Measurements from ENCODE around the gene AKAP1. TPM values are rescaled to one million over a fixed set of nuclear protein-coding genes. Genes with fewer than 3 reads are reported as not detected.
"Not testable (repeated sequence)": the region's sequence is repeated elsewhere in the genome, so short reads cannot be mapped to it uniquely, and the experiment has no call there.

The AKAP1 gene
- total RNA-seq, 1 experiment from 2014 or later = 3.4 TPM

DNA sequence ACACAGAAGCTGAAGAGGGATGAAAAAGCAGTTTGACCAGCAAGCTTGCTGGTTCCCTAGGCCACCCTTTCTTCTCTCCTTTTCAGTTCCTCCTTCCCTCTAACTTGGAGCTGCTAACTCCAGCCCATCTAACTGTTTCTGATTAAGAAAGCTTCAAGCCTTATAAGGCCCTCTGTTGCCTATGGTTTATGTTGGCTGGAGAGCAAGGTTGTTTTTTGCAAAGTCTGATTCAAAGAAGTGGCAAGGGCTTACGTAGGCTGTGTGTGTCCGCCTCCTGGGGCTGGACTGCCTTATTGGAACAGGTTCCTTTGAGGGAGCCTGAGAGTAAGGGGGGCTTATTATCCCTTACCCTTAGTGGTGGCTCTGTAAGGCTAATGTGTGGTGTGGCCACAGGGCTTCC, 7.1 kb downstream of the AKAP1 start:
- Histone ChIP-seq H3K4me3 (no peak overlapping the region), H3K9me3 (no peaks in the 10 kb centered on the region), H3K27me3 (no peaks in the 10 kb centered on the region), H3K36me3 (no peaks in the 10 kb centered on the region; the same call in 1 of the 2 replicates)
- DNase-seq = no peak

DNA sequence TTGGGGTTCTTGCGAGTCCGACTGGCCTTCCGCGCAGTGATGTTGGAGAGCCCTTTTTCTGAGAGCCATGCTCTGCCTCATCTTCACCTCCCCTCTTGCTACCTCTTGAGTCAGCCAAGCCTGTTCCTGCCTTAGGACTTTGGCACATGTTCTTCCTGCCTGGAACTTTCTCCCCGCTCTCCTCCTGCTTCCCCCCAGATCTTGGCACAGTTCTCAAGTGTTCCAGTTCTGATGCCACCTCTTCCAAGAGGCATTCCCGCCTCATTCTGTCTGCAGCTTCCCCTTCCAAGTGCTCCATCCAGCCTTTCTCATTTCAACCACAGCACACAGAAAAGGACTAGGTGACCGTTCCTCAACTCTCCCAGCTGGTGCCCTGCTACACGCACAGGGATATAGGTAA, 7.7 kb downstream of the AKAP1 start:
- no peak for DNase-seq
- Histone ChIP-seq H3K9me3 (no peaks in the 10 kb centered on the region), H3K27me3 (no peaks in the 10 kb centered on the region), H3K36me3 (no peaks in the 10 kb centered on the region; the same call in 1 of the 2 replicates), H3K4me3 (no peak overlapping the region)

DNA sequence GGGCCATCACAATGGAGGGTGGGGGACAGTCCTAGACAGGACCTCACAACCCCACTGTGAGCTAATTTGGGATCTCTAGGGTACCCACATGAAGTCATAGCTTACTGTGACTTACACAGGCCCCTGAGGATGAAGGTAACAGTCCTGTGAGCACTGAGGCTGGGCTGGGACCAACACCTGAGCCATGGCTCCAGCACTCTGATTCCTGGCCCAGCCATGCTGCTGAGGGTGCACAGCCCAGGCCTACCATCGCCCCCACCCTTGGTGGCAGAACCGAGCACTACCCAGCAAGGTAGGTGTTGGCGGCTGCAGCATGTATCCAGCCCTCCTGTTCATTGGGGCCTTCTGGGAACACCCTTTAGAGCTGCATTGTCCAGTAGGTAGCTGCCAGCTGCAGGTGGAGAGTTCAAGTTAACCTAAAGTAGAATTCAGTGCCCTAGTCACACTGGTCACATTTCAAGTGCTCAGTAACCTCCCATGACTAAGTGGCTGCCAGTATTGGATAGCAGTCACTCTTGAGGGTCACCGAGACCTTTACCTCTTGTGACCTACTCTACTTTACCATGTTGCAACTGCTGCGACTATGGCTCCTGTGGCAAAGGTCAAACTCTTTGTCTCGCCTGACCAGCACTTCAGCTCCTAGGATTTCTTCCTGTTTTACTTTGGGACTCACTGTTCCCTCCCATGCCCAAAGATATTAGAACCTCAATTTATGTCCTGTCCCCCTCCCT, 11.6 kb downstream of the AKAP1 start:
- H3K9me3 ChIP-seq = no peaks in the 10 kb centered on the region
- H3K4me3 ChIP-seq = no peak overlapping the region
- H3K36me3 ChIP-seq = no peaks in the 10 kb centered on the region; the same call in 1 of the 2 replicates
- DNase-seq = no peak
- no peaks in the 10 kb centered on the region for H3K27me3 ChIP-seq

DNA sequence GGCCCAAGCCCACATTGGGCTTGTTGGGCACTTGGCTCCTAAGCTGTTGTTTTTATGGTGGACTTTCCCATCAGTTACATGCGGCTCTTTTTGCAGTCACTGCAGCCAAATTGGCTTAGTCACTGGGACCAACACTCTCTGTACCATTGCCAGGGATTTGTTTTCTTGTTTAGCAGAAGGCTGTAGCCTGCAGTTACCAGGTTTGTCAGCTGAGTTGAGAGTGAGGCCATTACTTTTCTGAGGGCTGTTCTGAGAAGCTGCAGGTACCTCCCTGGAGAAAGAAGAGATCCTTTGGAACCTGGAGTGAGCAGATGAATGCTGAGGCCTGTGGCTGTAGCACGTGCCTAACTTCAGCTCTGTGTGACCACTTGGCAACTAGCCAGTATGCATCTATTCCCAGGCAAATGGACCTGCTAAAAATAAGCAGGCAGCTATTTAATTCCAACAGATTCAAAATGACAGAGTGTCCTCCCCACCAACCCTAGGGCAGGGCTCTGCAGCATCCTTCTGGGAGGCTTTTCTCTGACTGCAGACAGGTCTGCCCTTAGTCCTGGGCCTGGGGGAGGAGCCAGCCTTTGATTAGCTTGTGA, 12.9 kb downstream of the AKAP1 start:
- Histone ChIP-seq H3K4me3 (no peak overlapping the region), H3K36me3 (no peaks in the 10 kb centered on the region; the same call in 1 of the 2 replicates), H3K27me3 (no peaks in the 10 kb centered on the region), H3K9me3 (no peaks in the 10 kb centered on the region)
- DNase-seq = peak; percentile 79

DNA sequence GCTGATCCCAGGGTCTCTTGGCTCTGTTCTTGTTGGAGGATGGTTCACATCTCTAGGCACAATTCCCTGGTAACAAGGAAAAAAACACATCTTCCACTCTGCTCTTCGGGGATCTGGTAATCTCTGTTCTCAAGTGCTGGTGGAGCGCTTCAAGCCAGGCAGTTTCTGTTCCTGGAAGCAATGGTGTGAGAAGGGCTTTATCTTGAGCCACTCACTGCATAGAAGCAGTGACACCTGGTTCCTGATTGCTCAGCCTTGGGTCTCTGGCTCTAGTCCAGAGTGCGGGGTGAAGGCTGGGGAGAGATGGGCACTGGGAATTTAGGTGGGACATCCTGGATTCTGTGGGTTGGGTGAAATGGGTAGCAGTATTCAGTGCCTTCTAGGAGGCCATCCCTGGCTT, 14.1 kb downstream of the AKAP1 start:
- H3K27me3 ChIP-seq = no peaks in the 10 kb centered on the region
- H3K4me3 ChIP-seq = no peak overlapping the region
- no peak for DNase-seq
- H3K36me3 ChIP-seq = no peaks in the 10 kb centered on the region; the same call in none of the 2 replicates
- H3K9me3 ChIP-seq = no peaks in the 10 kb centered on the region

DNA sequence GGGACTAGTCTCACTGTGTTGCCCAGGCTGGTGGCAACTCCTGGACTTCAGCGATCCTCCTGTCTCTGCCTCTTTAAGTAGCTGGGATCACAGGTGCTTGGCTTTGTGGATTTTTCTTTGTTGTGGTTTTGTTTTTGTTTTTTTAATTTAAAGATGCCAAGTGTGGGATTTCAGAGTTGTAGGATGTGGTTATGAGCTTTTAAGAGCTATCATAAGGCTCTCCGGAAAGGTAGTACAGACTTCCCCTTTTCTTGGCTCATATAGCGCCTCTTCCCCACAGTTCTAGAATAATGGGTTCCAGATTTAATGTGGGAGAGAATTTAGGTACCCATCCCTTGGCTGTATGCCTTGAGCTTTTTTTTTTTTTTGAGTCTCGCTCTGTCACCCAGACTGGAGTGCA, 17.1 kb downstream of the AKAP1 start:
- Histone ChIP-seq H3K27me3 (no peaks in the 10 kb centered on the region), H3K4me3 (no peak overlapping the region), H3K36me3 (peaks cover 11% of the 10 kb centered on the region), H3K9me3 (no peaks in the 10 kb centered on the region)
- no peak for DNase-seq

DNA sequence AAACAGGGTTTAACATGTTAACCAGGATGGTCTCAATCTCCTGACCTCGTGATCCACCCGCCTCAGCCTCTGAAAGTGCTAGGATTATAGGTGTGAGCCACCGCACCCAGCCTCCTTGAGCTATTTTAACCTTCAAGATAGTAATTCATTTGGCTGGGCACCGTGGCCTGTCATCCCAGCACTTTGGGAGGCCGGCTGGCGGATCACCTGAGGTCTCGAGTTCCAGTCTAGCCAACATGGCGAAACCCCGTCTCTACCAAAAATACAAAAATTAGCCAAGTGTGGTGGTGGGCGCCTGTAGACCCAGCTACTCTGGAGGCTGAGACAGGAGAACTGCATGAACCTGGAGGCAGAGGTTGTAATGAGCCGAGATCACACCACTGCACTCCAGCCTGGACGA, 17.6 kb downstream of the AKAP1 start:
- H3K36me3 ChIP-seq = peaks cover 13% of the 10 kb centered on the region
- H3K9me3 ChIP-seq, H3K4me3 ChIP-seq, DNase-seq, H3K27me3 ChIP-seq: not testable (repeated sequence)

DNA sequence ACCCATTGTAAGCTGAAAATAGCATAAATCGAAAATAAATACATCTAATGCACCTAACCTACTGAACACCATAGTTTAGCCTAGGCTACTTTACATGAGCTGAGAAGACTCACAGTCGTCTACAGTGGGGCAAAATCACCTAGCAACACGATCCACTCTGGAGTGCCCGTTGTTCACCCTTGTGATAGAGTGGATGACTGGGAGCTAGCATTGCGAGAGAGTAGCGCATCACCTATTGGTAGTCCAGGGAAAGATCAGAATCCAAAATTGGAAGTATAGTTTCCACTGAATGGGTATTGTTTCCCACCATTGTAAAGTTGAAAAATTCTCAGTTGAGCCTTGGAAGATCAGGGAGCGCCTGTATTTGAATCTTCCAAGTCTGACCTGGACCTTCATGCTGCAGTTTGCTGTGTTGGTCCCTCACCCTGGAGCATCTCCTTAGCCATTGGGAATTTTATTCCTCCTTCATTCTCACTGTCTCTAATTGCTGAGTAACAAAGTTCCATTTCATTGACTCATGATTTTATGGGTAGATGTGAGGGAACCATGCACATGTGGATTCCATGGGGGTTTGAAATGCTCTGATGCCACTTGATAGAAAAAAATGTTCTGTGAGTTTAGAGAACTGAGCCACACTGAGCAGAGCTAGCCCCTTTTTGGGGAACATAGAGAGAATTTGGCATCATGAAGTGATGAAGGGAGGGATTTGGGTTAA, 19.6 kb downstream of the AKAP1 start:
- Histone ChIP-seq H3K4me3 (no peak overlapping the region), H3K36me3 (peaks cover 18% of the 10 kb centered on the region), H3K9me3 (no peaks in the 10 kb centered on the region), H3K27me3 (no peaks in the 10 kb centered on the region)
- DNase-seq = no peak

DNA sequence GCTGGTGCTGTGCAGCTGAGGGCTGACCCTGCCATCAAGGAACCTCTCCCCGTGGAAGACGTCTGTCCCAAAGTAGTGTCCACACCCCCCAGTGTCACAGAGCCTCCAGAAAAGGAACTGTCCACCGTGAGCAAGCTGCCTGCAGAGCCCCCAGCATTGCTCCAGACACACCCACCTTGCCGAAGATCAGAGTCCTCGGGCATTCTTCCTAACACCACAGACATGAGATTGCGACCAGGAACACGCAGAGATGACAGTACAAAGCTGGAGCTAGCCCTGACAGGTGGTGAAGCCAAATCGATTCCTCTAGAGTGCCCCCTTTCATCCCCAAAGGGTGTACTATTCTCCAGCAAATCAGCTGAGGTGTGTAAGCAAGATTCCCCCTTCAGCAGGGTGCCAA, 20.5 kb downstream of the AKAP1 start:
- Histone ChIP-seq H3K36me3 (peaks cover 23% of the 10 kb centered on the region), H3K4me3 (no peak overlapping the region), H3K9me3 (no peaks in the 10 kb centered on the region), H3K27me3 (no peaks in the 10 kb centered on the region)
- DNase-seq = no peak

DNA sequence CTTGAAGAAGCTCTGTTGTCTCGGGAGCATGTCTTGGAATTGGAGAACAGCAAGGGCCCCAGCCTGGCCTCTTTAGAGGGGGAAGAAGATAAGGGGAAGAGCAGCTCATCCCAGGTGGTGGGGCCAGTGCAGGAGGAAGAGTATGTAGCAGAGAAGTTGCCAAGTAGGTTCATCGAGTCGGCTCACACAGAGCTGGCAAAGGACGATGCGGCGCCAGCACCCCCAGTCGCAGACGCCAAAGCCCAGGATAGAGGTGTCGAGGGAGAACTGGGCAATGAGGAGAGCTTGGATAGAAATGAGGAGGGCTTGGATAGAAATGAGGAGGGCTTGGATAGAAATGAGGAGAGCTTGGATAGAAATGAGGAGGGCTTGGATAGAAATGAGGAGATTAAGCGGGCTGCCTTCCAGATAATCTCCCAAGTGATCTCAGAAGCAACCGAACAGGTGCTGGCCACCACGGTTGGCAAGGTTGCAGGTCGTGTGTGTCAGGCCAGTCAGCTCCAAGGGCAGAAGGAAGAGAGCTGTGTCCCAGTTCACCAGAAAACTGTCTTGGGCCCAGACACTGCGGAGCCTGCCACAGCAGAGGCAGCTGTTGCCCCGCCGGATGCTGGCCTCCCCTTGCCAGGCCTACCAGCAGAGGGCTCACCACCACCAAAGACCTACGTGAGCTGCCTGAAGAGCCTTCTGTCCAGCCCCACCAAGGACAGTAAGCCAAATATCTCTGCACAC, 21.2 kb downstream of the AKAP1 start:
- Histone ChIP-seq H3K27me3 (no peaks in the 10 kb centered on the region), H3K9me3 (no peaks in the 10 kb centered on the region), H3K36me3 (peaks cover 23% of the 10 kb centered on the region), H3K4me3 (no peak overlapping the region)
- DNase-seq = peak; percentile 40

DNA sequence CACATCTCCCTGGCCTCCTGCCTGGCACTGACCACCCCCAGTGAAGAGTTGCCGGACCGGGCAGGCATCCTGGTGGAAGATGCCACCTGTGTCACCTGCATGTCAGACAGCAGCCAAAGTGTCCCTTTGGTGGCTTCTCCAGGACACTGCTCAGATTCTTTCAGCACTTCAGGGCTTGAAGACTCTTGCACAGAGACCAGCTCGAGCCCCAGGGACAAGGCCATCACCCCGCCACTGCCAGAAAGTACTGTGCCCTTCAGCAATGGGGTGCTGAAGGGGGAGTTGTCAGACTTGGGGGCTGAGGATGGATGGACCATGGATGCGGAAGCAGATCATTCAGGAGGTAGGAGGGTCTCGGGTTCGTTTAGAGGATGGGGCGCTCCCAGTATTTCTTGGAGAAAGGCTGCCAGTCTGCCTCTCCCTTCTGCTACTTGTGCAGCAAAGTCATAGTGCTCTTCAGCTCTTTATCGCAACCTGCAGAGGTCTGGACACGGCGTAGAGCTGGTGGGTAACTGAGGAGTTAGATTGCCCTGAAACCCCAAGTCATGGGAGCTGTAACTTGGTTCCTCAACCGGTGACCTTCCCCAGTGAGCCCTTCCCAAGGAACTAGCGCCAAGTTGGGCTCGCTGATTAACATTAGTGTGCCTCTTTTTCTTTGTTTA, 21.9 kb downstream of the AKAP1 start:
- Histone ChIP-seq H3K4me3 (no peak overlapping the region), H3K9me3 (no peaks in the 10 kb centered on the region), H3K36me3 (peaks cover 23% of the 10 kb centered on the region), H3K27me3 (no peaks in the 10 kb centered on the region)
- DNase-seq = no peak

DNA sequence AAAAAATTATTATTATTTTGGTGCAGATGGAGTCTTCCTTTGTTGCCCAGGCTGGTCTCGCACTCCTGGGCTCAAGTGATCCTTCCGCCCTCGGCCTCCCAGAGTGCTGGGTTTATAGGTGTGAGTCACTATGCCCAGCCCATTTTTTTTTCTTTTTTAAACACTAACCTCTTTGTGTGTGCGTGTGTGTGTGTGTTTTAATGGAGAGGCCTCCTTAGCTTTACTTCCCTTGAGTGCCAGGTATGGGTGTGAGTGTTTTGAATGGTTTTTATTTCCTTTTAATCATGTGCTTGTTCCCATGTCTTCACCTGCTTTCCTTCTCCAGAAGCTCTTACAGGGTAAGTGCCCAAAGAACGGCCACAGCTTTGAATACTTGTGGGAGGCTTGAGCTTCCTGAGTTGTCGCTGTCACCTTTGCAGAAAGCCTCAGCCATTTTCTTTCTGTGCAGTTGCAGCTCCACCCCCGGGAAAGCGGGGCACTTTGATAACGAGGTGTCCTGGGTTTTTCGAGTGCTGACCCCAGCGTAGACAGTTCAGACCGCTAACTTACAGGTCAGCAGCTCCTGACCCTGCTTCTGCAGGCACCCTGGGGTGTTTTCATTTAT, 22.6 kb downstream of the AKAP1 start:
- no peaks in the 10 kb centered on the region for H3K27me3 ChIP-seq
- peak; percentile 61 for DNase-seq
- H3K4me3 ChIP-seq = no peak overlapping the region
- peaks cover 27% of the 10 kb centered on the region for H3K36me3 ChIP-seq
- H3K9me3 ChIP-seq = no peaks in the 10 kb centered on the region

DNA sequence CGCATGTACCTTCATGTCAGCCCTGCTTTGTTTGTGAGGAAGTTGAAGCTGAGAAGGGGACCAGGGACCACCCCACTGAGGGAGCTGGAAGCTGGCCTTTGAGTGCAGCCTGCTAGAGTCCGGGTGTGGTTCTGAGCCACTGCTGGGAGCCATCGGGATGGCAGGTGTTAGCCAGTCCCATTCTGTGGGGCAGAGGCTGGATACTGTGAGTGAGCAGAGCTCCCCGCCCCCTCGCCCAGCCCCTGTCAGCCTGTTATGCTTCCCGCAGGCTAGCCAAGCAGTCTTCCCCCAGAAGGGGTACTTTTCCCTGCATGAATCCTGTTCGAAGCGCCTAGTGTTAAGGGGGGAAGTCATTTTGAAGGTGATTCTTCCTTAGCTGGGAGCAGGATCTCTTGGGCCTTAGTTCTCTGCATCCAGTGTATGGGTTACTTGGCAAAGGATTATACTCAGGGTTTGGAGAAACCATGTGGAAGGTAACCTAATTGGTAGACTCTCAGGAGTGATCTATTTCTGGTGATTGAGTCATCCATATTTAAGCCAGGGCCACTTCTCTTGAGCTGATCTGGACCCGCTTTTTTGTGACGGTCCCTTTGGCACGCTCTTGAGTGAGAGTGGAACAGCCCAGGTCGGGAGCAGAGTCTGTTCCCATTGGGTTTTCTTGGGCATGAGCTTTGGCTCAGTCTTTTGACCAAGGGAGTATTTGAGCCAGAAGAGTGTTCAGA, 23.8 kb downstream of the AKAP1 start:
- Histone ChIP-seq H3K4me3 (no peak overlapping the region), H3K27me3 (no peaks in the 10 kb centered on the region), H3K9me3 (no peaks in the 10 kb centered on the region), H3K36me3 (peaks cover 31% of the 10 kb centered on the region)
- DNase-seq = no peak

DNA sequence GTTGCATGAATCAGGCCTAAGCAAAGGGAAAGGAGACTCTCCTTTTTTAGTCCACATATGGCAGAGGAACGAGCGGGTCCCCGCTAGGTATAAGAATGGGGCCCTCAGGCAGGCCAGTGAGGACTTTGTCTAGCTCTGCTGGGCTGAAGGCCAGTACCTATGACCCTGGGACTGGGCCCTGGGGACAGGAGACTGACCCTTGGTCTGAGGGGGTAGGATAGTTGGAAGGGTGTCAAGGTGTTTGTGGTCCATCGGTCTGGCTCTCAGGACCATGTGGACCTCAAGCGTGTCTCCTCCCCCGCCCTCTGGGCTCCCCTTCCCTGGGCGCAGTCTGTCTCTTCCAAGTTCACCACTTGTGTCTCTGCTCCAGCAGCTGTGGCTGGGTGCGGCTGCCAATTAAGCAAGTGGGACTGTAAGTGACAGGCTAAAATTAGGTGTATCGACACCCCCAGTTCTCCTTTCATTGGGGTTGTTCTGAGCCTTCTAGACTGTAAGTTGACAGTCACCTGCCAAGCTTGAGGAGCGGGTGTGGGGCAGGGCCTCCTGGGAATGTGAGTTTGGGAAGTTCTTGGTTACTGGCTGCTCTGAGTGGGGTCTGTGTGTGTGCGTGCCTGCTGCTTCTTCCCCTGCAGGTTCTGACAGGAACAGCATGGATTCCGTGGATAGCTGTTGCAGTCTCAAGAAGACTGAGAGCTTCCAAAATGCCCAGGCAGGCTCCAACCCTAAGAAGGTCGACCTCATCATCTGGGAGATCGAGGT, 24.5 kb downstream of the AKAP1 start:
- no peak overlapping the region for H3K4me3 ChIP-seq
- H3K36me3 ChIP-seq = peaks cover 38% of the 10 kb centered on the region
- no peaks in the 10 kb centered on the region for H3K27me3 ChIP-seq
- H3K9me3 ChIP-seq = no peaks in the 10 kb centered on the region
- no peak for DNase-seq

DNA sequence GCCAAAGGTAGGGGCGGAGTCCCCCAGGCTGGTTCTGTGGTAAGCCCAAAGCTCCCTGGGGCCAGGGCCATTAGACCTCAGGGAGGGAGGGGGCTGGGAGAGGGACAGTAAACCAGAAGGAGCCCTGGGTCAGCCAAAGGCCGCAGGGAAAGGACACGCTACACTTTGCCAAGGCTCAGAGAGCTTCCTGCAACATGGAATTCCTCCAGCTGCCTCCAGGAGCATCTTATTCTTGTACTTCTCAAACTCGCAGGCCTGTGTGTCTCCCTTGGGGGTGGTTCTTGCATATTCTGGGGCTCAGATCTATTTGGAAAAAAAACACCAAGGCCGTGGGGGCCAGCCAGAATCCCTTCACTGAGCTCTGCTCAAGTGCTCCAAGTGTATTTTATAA, 25.1 kb downstream of the AKAP1 start:
- no peak for DNase-seq
- Histone ChIP-seq H3K4me3 (no peak overlapping the region), H3K9me3 (no peaks in the 10 kb centered on the region), H3K27me3 (no peaks in the 10 kb centered on the region), H3K36me3 (peaks cover 44% of the 10 kb centered on the region)
